HTR-8/SVneo (cell line): ENCODE data around the gene ZNF780A.
A peak's percentile ranks its signal among the peaks of the same experiment; 100 is the strongest.
"Not testable (repeated sequence)": the region's sequence is repeated elsewhere in the genome, so short reads cannot be mapped to it uniquely, and the experiment has no call there.

Experiments
- DNase-seq: peaks from one replicate; pipeline ENCODE4 v3.0.0; 2011; ENCODE audit warnings: low spot score, mixed read lengths; ENCODE audit not compliant: insufficient read length
- FAIRE-seq: peaks from 2 replicates; lab custom pipeline; 2011; peaks lifted over from hg19 to GRCh38; lab: Jason Lieb, UNC

ZNF780A gene

DNA sequence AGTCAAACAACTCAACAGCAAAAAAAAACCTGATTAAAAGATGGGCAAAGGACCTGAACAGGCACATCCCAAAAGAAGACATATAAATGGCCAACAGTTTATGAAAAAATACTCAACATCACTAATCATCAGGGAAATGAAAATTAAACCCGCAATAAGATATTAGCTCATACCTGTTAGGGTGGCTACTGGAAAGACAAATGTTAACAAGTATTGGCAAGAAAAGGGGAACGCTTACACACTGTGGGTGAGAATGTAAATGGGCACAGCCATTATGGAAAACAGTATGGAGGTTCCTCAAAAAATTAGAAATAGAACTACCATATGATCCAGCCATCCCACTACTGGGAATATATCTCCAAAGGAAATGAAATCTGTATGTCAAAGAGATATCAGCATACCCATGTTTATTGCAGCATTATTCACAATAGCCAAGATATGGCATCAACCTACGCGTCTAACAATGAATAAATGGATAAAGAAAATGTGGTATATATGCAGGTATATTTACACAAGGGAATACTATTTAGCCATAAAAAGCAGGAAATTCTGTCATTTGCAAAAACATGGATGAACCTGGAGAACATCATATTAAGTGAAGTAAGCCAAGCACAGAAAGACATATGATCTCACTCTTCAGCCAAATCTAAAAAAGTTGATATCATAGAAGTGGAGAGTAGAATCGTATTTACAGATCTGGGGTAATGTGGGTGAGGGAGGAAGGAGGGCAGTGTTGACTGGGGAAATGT is 2.3 kb downstream of the ZNF780A start:
- FAIRE-seq: no peak
- no peak for DNase-seq

DNA sequence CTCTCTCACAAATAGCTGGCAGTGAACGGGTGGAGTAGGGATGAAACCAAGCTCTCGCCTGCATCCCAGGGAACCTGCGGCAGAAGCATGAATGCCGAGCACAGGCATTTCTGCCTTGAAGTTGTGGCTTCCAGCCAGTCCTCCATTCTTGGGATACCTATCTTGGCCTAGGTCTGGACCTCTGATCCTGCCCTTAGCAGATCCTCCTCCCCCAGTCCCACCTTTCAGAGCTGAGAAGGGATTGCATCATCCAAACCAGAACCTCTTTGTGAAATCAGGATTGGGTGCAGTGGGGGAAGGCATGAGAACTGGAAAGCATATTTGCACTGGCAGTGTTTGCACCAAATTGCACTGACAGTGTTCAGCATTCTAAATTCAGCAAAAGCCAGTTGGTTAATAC is 5.8 kb downstream of the ZNF780A start:
- FAIRE-seq: no peak
- no peak for DNase-seq

DNA sequence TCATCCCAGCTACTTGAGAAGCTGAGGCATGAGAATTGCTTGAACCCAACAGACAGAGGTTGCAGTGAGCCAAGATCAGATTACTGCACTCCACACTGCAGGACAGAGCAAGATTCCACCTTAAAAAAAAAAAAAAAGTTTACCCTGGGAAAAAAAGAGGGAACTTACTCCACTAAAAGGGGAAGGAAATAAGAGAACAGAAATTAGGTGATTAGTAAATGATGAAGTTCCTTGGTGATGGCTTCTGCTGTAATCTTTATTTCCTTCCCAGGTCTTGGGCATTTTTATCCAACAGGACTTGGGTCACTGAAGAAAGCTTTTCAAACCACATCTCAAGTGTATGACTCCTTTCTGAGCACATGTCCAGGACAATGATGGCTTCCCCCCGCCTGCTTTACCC is 9.3 kb downstream of the ZNF780A start:
- no peak for DNase-seq
- FAIRE-seq: no peak

DNA sequence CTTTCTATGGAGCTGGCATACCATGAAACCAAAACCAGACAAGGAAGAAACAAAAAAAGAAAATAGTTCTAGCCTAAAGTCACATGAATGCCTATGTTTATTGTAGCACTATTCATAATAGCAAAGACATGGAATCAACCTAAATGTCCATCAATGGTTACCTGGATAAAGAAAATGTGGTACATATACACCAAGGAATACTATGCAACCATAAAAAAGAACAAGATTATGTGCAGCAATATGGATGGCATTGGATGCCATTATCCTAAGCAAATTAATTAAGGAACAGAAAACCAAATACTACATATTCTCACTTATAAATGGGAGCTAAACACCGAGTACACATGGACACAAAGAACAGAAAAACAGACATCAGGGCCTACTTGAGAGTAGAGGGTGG is 10.5 kb downstream of the ZNF780A start:
- FAIRE-seq (no peak), DNase-seq (no peak)

DNA sequence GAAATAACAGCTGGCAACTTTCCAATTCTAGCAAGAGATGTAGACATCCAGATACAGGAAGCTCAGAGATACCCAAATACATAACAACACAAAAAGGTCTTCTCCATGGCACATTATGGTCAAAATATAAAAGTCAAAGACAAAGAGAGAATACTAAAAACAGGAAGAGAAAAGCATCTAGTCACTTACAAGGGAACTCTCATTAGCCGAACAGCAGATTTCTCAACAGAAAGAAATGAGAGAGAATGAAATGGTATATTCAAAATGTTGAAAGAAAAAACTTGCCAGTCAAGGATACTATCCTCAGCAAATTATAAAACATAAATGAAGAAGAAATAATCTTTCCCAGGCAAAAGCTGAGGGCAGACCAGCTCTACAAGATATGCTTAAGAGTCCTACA is 12.4 kb downstream of the ZNF780A start:
- DNase-seq (no peak), FAIRE-seq (no peak)

DNA sequence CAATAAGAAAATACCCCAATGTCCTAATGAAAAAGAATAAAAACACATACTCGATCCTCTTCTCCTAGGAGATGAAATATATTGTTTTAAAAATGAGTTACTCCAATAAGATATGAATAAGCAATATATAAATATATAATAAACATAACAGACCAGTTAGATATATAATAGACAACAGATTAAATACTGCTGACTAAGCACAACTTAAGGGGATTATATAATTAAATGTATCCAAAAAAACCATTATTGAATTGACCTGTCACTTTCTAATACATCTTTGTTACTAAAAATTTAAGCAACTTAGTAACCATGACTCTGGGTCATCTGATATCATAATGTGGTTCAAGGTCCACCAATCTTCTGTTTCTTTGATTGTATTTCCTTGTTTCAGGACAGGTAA is 20.7 kb downstream of the ZNF780A start:
- no peak for DNase-seq
- no peak for FAIRE-seq

DNA sequence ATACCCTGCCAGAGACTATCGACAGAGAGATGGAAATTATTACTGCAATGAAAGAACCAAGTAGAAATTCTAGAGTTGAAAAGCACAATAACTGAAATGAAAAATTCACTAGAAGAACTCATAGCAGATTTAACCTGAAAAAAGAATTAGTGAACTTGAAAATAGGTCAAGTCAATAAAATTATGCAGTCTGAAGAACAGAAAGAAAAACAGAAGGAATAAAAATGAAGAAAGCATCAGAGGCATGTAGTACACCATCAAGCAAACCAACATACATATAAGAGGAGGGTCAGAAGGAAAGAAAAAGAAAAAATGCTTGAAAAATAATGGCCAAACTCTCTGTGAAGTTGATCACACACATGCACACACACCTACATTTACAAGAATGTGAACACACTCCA is 31.1 kb downstream of the ZNF780A start:
- FAIRE-seq (no peak), DNase-seq (no peak)

DNA sequence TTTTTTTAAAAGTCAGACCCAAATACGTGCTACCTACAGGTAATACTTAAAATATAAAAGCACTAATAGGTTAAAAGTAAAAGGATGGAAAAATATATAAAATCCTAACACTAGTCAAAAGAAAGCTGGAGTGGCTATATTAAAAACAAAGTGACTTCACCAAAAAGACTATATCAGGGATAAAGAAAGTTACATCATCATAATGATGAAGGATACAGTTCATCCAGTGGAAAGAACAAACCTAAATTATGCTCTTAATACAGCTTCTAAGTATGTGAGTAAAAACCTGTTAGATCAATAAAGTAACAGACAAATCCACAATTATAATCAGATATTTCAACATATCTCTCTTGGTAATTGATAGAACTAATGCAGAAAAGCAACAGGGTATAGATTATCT is 33.6 kb downstream of the ZNF780A start:
- no peak for DNase-seq
- no peak for FAIRE-seq

DNA sequence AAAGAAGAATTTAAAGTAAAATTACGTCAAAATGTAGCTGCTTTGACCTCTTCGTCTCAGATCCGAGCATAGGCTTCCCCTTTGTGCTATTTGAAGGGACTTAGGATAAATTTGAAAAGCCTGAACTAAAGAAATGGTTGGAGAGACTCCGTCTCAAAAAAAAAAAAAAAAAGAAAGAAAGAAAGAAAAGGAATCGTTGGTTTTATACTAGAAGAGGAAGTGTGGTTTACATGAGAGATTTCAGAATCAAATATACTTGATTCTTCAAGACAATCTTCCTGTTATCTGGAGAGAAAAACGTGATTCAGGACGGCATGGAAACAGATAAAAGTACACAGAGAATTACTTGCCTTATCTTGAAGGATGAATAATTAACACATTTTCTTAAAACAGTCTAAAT is 34.2 kb downstream of the ZNF780A start:
- DNase-seq (no peak), FAIRE-seq (no peak)

DNA sequence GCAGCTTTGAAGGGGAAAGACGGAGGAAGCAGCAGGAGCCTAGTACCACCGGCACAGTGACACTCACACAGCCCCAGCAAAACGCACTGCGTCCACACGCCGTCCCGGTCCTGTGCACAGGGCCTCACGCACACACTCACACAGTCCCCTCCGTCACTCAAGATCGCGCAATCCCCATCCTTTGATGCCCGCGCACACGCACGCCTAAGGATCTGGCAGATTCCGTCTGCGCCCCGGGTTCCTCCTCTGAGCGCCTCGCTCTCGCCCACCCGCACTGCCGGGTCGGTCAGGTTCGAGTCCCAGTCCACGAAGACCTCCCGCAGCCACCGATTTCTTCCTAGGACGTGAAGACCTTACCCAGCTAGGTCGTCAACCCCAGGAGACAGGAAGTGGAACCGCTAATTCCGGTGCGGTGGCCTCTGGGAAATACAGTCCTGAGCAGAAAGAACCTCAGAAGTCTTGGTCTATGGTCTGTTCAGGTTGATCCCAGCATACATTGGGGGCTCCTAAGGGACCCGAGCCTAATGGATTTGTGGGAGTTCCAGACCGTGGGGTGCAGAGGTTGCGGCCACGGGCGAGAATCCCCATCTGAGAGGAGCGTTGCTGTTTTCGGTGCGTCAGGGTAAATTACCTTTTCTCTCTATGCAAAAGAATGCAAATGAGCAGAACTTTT is 34.8 kb downstream of the ZNF780A start, which contains the start of gene ZNF780B:
TSS of gene ZNF780B (minus strand) at position 400 of the 673 bp plus-strand sequence. CDS start 5,899 bp downstream, outside the sequence.
- DNase-seq: peak; percentile 79
- peak; percentile 44 for FAIRE-seq

DNA sequence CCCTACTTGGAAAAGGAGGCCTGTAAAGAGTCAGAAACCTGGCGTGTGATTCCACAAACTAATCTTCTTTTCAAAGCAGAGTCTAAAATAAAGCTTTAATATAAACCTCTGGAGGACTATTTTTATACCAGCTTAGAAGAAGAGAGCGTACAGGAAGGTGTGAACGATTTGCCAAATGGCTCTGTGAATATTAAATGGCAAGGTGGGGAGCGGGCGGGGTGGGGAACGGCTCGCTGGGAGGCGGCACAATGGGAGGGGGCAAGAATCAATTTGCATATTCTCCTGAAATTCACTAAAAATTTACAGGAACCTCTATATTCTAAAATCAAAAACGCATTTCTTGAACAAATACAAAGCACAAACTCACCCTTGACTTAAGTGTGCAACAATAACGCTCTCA is 35.7 kb downstream of the ZNF780A start:
- DNase-seq (no peak), FAIRE-seq (no peak)

DNA sequence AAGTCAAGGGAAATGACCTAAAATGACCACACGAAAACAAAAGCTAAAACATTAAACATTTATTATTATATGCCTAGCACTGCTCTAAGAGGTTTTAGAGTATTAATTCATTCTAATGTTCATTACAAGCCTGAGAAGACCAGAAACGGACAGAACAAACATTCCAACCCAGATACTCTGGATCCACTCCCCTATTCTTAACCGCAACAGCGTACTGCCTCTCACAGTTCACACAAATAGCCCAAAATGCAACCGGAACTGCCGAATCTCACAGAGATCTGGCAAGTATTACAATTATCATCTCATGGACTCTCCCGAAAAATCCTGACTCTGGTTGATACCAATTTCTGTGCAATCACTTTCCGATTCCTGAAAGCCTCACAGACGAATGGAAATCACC is 36.1 kb downstream of the ZNF780A start:
- DNase-seq (no peak), FAIRE-seq (no peak)

DNA sequence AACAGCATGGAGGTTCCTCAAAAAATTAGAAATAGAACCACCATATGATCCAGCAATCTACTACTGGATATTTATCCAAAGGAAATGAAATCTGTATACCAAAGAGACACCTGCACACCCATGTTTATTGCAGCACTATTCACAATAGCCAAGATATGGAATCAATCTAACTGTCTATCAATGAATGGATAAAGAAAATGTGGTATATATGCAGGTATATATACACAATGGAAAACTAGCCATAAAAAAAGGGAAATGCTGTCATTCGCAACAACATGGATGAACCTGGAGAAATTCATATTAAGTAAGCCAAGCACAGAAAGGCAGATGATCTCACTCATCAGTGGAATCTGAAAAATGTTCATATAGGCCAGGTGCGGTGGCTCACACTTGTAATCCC is 37.3 kb downstream of the ZNF780A start:
- DNase-seq (no peak), FAIRE-seq (no peak)

DNA sequence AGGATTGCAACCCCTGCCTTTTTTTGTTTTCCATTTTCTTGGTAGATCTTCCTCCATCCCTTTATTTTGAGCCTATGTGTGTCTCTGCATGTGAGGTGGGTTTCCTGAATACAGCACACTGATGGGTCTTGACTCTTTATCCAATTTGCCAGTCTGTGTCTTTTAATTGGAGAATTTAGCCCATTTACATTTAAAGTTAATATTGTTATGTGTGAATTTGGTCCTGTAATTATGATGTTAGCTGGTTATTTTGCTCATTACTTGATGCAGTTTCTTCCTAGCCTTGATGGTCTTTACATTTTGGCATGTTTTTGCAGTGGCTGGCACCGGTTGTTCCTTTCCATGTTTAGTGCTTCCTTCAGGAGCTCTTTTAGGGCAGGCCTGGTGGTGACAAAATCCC is 49.0 kb downstream of the ZNF780A start:
- not testable (repeated sequence) for FAIRE-seq, DNase-seq

DNA sequence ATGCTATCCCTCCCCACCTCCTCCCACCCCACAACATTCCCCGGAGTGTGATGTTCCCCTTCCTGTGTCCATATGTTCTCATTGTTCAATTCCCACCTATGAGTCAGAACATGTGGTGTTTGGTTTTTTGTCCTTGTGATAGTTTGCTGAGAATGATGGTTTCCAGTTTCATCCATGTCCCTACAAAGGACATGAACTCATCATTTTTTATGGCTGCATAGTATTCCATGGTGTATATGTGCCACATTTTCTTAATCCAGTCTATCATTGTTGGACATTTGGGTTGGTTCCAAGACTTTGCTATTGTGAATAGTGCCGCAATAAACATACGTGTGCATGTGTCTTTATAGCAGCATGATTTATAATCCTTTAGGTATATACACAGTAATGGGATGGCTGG is 52.7 kb downstream of the ZNF780A start:
- DNase-seq, FAIRE-seq: not testable (repeated sequence)

DNA sequence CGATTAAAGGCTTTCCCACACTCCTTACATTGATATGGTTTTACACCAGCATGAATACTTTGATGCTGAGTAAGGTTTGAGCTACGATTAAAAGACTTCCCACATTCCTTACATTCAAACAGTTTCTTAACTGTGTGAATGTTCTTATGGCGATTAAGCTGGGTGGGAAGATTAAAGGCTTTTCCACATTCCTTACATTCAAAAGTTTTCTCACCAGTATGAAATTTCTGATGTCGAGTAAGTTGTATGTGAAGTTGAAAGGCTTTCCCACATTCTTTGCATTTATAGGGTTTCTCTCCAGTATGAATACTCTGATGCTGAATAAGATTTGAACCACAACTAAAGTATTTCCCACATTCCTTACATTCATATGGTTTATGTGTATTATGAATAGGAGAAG is 54.7 kb downstream of the ZNF780A start:
- FAIRE-seq: no peak

DNA sequence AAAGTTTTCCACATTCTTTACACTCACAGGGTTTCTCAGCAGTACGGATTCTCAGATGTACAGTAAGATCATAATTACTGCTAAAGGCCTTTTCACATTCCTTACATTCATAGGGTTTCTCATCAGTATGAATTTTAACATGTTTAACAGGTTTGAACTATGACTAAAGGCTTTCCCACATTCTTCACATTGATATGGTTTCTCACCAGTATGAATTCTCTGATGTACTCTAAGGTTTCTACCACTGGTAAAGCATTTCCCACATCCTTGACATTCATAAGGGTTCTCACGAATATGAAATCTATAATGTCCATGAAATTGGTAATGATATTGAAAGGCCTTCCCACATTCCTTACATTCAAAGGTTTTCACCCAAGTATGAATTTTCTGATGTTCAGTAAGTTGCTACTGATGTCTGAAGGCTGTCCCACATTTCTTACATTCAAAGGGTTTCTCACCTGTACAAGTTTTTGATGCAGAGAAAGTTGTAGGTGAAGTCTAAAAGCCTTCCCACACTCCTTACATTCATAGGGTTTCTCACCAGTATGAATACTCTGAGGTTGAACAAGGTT is 56.7 kb downstream of the ZNF780A start:
- no peak for DNase-seq
- FAIRE-seq: no peak

More for the DNA sequence above, 54.7 kb downstream of the ZNF780A start:
- DNase-seq: no peak

DNA sequence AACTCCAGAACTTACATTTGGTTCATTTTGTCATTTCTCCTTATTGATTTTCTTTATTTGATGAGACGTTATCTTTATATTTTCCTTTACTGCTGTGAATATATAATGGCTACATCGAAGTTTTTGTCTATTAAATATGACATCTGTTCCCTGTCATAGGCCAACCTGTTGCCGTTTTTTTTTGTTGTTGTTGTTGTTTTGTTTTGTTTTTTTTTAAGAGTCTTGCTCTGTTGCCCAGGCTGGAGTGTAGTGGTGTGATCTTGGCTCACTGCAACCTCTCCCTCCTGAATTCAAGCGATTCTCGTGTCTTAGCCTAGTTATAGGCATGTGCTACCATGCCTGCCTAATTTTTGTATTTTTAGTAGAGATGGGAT is 64.2 kb downstream of the ZNF780A start:
- FAIRE-seq: no peak

DNA sequence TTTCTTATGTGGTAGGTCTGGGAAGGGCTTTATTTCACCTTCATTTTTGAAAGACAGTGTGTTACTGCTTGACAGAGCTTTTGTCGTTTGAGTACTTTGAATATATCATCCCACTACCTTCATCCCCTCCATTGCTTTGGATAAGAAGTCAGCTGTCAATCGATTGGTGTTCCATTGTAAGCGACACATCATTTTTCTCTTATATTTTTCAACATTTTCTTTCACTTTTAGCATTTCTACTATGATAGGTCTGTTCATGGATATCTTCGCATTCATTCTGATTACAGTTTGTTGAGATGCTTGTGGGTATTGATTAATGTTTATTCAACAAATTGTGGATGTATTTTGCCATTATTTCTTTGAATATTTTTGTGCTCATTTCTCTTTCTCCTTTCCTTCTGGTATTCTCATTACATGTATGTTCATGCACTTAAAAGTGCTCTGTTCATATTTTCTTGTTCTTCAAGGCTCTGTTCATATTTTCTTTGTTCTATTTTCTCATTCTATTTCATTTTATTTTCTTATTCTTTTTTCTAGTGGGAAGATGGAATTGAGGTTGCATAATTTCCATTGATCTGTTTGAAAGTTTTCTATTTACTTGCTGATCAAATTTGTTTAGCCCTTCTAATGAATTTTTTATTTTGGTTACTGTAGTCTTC is 64.7 kb downstream of the ZNF780A start:
- no peak for FAIRE-seq
- DNase-seq: no peak

More for the DNA sequence above, 64.2 kb downstream of the ZNF780A start:
- DNase-seq: no peak

DNA sequence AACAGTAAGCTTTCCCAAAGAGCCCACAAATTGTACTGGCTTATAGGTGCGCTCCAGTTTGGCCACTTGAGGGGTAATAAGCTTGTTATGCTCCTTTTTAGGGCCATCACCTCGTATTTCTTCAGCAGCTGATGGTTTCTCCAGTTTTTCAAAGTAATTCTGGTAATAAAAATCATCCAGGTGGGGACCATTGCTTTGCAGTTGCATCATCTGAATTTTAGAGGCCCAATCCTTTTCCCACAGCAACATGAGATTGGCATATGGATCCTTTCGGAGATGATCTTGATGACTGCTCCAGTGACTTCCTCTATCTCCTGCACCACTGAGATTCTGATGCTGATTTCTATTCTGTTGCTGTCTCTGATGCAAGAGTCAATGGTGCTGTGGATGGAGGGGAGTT is 66.8 kb downstream of the ZNF780A start:
- DNase-seq (no peak), FAIRE-seq (no peak)
